HG02870 (cell line): ENCODE results near the gene PCDHB11.
"Not testable (repeated sequence)": the region's sequence is repeated elsewhere in the genome, so short reads cannot be mapped to it uniquely, and the experiment has no call there.

Source experiments
- ATAC-seq: cut with Tn5 transposase; IDR thresholded peaks from one replicate; pipeline ENCODE4 v1.9.1; 2021; ENCODE audit warnings: mild to moderate bottlenecking, moderate library complexity; ENCODE audit not compliant: unreplicated experiment

The PCDHB11 gene

GRCh38 chr5:141186897-141187512 lies 12.4 kb upstream of the PCDHB11 start, which contains the start of gene PCDHB9:
Gene PCDHB9, plus strand, starts transcription at chr5:141187161. Its CDS starts 158 bp downstream, at chr5:141187319.
- no peak for ATAC-seq

- not testable (repeated sequence) for ATAC-seq
These were observed 10.7 kb upstream of the PCDHB11 start for GRCh38 chr5:141188682-141189081.

GRCh38 chr5:141189131-141189530 lies 10.3 kb upstream of the PCDHB11 start:
- ATAC-seq = not testable (repeated sequence)

GRCh38 chr5:141192110-141192725 lies 7.2 kb upstream of the PCDHB11 start, which contains the start of gene PCDHB10:
Gene PCDHB10, plus strand, starts transcription at chr5:141192353. Its CDS starts 200 bp downstream, at chr5:141192553.
- no peak for ATAC-seq

- ATAC-seq = not testable (repeated sequence)
These were observed 5.1 kb upstream of the PCDHB11 start for GRCh38 chr5:141194332-141194731.

- ATAC-seq = no peak
These were observed 3.1 kb upstream of the PCDHB11 start for GRCh38 chr5:141196363-141196762.

GRCh38 chr5:141201126-141201525 lies 1.7 kb downstream of the PCDHB11 start:
- ATAC-seq = not testable (repeated sequence)

GRCh38 chr5:141201646-141202045 lies 2.2 kb downstream of the PCDHB11 start:
- not testable (repeated sequence) for ATAC-seq

GRCh38 chr5:141208478-141208877 lies 9.1 kb downstream of the PCDHB11 start, which contains the start of gene PCDHB12:
Gene PCDHB12, plus strand, starts transcription at chr5:141208719. Its CDS starts 189 bp downstream, at chr5:141208908.
- ATAC-seq = no peak

- ATAC-seq = not testable (repeated sequence)
These were observed 10.9 kb downstream of the PCDHB11 start for GRCh38 chr5:141210281-141210680.

- not testable (repeated sequence) for ATAC-seq
These were observed 11.4 kb downstream of the PCDHB11 start for GRCh38 chr5:141210849-141211248.

- not testable (repeated sequence) for ATAC-seq
These were observed 14.4 kb downstream of the PCDHB11 start, which contains the start of gene PCDHB13 for GRCh38 chr5:141213656-141214339. Gene PCDHB13, plus strand, starts transcription at chr5:141213919. Its CDS starts 205 bp downstream, at chr5:141214124.

GRCh38 chr5:141214583-141214982 lies 15.2 kb downstream of the PCDHB11 start:
- not testable (repeated sequence) for ATAC-seq

- ATAC-seq = not testable (repeated sequence)
These were observed 16.1 kb downstream of the PCDHB11 start for GRCh38 chr5:141215504-141215903.

GRCh38 chr5:141216035-141216434 lies 16.6 kb downstream of the PCDHB11 start:
- ATAC-seq = not testable (repeated sequence)

GRCh38 chr5:141223112-141223783 lies 23.8 kb downstream of the PCDHB11 start, which contains the start of gene PCDHB14:
Gene PCDHB14, plus strand, starts transcription at chr5:141223343. Its CDS starts 163 bp downstream, at chr5:141223506.
- ATAC-seq = no peak

- not testable (repeated sequence) for ATAC-seq
These were observed 25.4 kb downstream of the PCDHB11 start for GRCh38 chr5:141224844-141225243.

GRCh38 chr5:141225421-141225820 lies 26.0 kb downstream of the PCDHB11 start:
- ATAC-seq = not testable (repeated sequence)

GRCh38 chr5:141234109-141234667 lies 34.8 kb downstream of the PCDHB11 start:
- ATAC-seq = no peak

GRCh38 chr5:141235922-141236321 lies 36.5 kb downstream of the PCDHB11 start:
- not testable (repeated sequence) for ATAC-seq
